HepG2 (cell line): ENCODE measurements around the gene CAMTA2.

ENCODE experiments used
- FOXK1 ChIP-seq: sonication (generic); formaldehyde crosslinking; IDR thresholded peaks from 2 replicates; pipeline ENCODE4 v1.4.0; 2020; ENCODE audit warnings: low read depth, missing genetic modification reagents, borderline replicate concordance
- SMC3 ChIP-seq: IDR thresholded peaks from 2 replicates; pipeline ENCODE4 v1.6.1; 2011; ENCODE audit warnings: low read length, improper control_type of control experiment
- ZNF674 ChIP-seq: sonication (generic); formaldehyde crosslinking; IDR thresholded peaks from 2 replicates; pipeline ENCODE4 v1.5.0; 2020; ENCODE audit warnings: low read depth, mild to moderate bottlenecking, missing genetic modification reagents
- TF ChIP-seq, protein P1 (sequence below): sonication (generic); formaldehyde crosslinking; IDR thresholded peaks from 2 replicates; pipeline ENCODE4 v1.8.0; 2022; ENCODE audit warnings: mild to moderate bottlenecking, missing genetic modification reagents

DNA sequence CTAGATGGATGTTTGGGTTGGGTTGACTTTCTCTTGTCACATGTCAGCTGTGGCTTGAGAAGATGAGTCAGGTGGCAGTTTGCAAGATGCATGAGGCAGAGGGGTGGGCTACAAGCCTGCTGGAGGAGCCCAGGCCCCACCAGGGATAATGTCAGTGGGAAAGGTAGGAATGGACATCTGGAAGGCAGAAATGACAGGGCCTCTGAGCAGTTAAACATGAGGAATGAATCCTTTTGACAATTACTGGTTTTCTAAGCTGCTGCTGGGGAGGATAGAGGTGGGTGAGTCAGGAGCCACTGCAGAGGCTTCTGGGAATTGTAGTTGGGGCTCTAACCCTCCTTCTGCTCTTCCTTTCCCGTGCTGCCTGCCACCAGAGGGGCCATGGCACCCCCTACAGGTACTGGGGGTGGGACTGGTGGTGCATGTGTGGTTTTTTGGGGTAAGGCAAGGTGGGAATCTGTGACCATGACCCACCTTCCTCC, 32.0 kb upstream of the CAMTA2 start:
- TF ChIP-seq ZNF674 (CRISPR knock-in tag): no peak
- TF ChIP-seq, protein P1, sequence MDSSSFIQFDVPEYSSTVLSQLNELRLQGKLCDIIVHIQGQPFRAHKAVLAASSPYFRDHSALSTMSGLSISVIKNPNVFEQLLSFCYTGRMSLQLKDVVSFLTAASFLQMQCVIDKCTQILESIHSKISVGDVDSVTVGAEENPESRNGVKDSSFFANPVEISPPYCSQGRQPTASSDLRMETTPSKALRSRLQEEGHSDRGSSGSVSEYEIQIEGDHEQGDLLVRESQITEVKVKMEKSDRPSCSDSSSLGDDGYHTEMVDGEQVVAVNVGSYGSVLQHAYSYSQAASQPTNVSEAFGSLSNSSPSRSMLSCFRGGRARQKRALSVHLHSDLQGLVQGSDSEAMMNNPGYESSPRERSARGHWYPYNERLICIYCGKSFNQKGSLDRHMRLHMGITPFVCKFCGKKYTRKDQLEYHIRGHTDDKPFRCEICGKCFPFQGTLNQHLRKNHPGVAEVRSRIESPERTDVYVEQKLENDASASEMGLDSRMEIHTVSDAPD (CRISPR knock-in tag): no peak
- no peak for TF ChIP-seq SMC3
- TF ChIP-seq FOXK1 (CRISPR knock-in tag): no peak
